ENCODE data around the gene PRKCH. TPM values are rescaled to one million over a fixed set of nuclear protein-coding genes. Genes with fewer than 3 reads are reported as not detected.

The PRKCH gene
- total RNA-seq, 2 experiments from 2014 or later = 0.85 to 2.3 TPM

GRCh38 chr14:61558271-61558670, 236.9 kb downstream of the PRKCH start:
- POLR2A ChIA-PET = interaction anchor here (0.6 to 1.5 kb wide), 6 partner anchors 9 to 87 kb away, joined by 3 to 4 read pairs (median 4); no protein-coding TSS in a partner anchor
- no peak for DNase-seq (ENCODE audit: low spot score)

GRCh38 chr14:61559641-61560201, 238.3 kb downstream of the PRKCH start:
- ChIA-PET POLR2A (interaction anchor here (0.8 to 1.5 kb wide), 4 partner anchors 7 to 84 kb away, joined by 3 to 6 read pairs (median 4); no protein-coding TSS in a partner anchor), CTCF (ENCODE audit: unreplicated experiment) (no interaction called here)
- intact Hi-C loops (cut with micrococcal nuclease; ENCODE audit: unreplicated experiment) = no loop called here
- no peak overlapping the region for H3K4me3 ChIP-seq (ENCODE audit: low read depth, low read length, poor library complexity, severe bottlenecking)
- H3K4me2 ChIP-seq (ENCODE audit: low read length) = no peak overlapping the region
- H4K20me1 ChIP-seq (ENCODE audit: insufficient read depth, low read length) = no peaks in the 10 kb centered on the region
- no peak overlapping the region for H3K27ac ChIP-seq (ENCODE audit: low read depth, low read length, poor library complexity, severe bottlenecking)
- DNase-seq (ENCODE audit: low spot score) = no peak
- no peaks in the 10 kb centered on the region for H3K79me2 ChIP-seq (ENCODE audit: insufficient read depth, low read depth, low read length)
- no peaks in the 10 kb centered on the region for H3K36me3 ChIP-seq (ENCODE audit: insufficient read depth, low read length)
- no peak overlapping the region for H2AFZ ChIP-seq (ENCODE audit: low read length)
- H3K9me2 ChIP-seq (ENCODE audit: insufficient read depth, low read length) = no peaks in the 10 kb centered on the region
- TF ChIP-seq CTCF (conservative IDR thresholded peaks at IDR 0.05; ENCODE audit: low read length) = no peak
- TF ChIP-seq EZH2phosphoT487 (IDR thresholded peaks at IDR 0.05; ENCODE audit: borderline replicate concordance, low read depth, low read length) = no peak
- BruUV-seq (replicated peaks) = no TSS peak
- H3K9me3 ChIP-seq (ENCODE audit: low read length) = no peaks in the 10 kb centered on the region
- H3K4me1 ChIP-seq (ENCODE audit: insufficient read depth, low read length, poor library complexity, severe bottlenecking) = peaks cover 36% of the 10 kb centered on the region

More at GRCh38 chr14:61558271-61558670, 236.9 kb downstream of the PRKCH start:
- no peaks in the 10 kb centered on the region for H3K9me3 ChIP-seq (ENCODE audit: low read length)
- no peaks in the 10 kb centered on the region for H4K20me1 ChIP-seq (ENCODE audit: insufficient read depth, low read length)
- no peaks in the 10 kb centered on the region for H3K36me3 ChIP-seq (ENCODE audit: insufficient read depth, low read length)
- H3K4me3 ChIP-seq (ENCODE audit: low read depth, low read length, poor library complexity, severe bottlenecking) = no peak overlapping the region
- TF ChIP-seq CTCF (conservative IDR thresholded peaks at IDR 0.05; ENCODE audit: low read length) (no peak), EZH2phosphoT487 (IDR thresholded peaks at IDR 0.05; ENCODE audit: borderline replicate concordance, low read depth, low read length) (no peak)
- no peak overlapping the region for H3K27ac ChIP-seq (ENCODE audit: low read depth, low read length, poor library complexity, severe bottlenecking)
- H3K4me1 ChIP-seq (ENCODE audit: insufficient read depth, low read length, poor library complexity, severe bottlenecking) = peaks cover 36% of the 10 kb centered on the region
- BruUV-seq (replicated peaks) = no TSS peak
- CTCF ChIA-PET (ENCODE audit: unreplicated experiment) = interaction anchor here (0.6 kb wide), 1 partner anchor 40 kb away, joined by 3 read pairs; no protein-coding TSS in a partner anchor
- no peaks in the 10 kb centered on the region for H3K9me2 ChIP-seq (ENCODE audit: insufficient read depth, low read length)
- no peak overlapping the region for H2AFZ ChIP-seq (ENCODE audit: low read length)
- intact Hi-C loops (cut with micrococcal nuclease; ENCODE audit: unreplicated experiment) = no loop called here
- H3K79me2 ChIP-seq (ENCODE audit: insufficient read depth, low read depth, low read length) = no peaks in the 10 kb centered on the region
- no peak overlapping the region for H3K4me2 ChIP-seq (ENCODE audit: low read length)

GRCh38 chr14:61560323-61560722, 238.9 kb downstream of the PRKCH start:
- H4K20me1 ChIP-seq (ENCODE audit: insufficient read depth, low read length) = no peaks in the 10 kb centered on the region
- POLR2A ChIA-PET = interaction anchor here (0.6 to 0.9 kb wide), 2 partner anchors 15 to 29 kb away, joined by 3 to 6 read pairs; no protein-coding TSS in a partner anchor
- H3K4me2 ChIP-seq (ENCODE audit: low read length) = no peak overlapping the region
- H3K36me3 ChIP-seq (ENCODE audit: insufficient read depth, low read length) = no peaks in the 10 kb centered on the region
- no peak for DNase-seq (ENCODE audit: low spot score)
- no peaks in the 10 kb centered on the region for H3K79me2 ChIP-seq (ENCODE audit: insufficient read depth, low read depth, low read length)
- H3K4me3 ChIP-seq (ENCODE audit: low read depth, low read length, poor library complexity, severe bottlenecking) = no peak overlapping the region
- CTCF ChIA-PET (ENCODE audit: unreplicated experiment) = no interaction called here
- H2AFZ ChIP-seq (ENCODE audit: low read length) = no peak overlapping the region
- intact Hi-C loops (cut with micrococcal nuclease; ENCODE audit: unreplicated experiment) = no loop called here
- peaks cover 37% of the 10 kb centered on the region for H3K4me1 ChIP-seq (ENCODE audit: insufficient read depth, low read length, poor library complexity, severe bottlenecking)
- no peaks in the 10 kb centered on the region for H3K9me2 ChIP-seq (ENCODE audit: insufficient read depth, low read length)
- BruUV-seq (replicated peaks) = no TSS peak
- H3K9me3 ChIP-seq (ENCODE audit: low read length) = no peaks in the 10 kb centered on the region
- H3K27ac ChIP-seq (ENCODE audit: low read depth, low read length, poor library complexity, severe bottlenecking) = no peak overlapping the region
- TF ChIP-seq EZH2phosphoT487 (IDR thresholded peaks at IDR 0.05; ENCODE audit: borderline replicate concordance, low read depth, low read length) (no peak), CTCF (conservative IDR thresholded peaks at IDR 0.05; ENCODE audit: low read length) (no peak)
